Activated CD4-positive, alpha-beta memory T cell treated with anti-CD3 and anti-CD28 coated beads, Interleukin-2, amount 10 ng/mL, durations not matched to agents 7 days and 5 days (primary cell): ENCODE measurements around the gene DHX8. TPM values are rescaled to one million over a fixed set of nuclear protein-coding genes. Genes with fewer than 3 reads are reported as not detected.
"Not testable (repeated sequence)": the region's sequence is repeated elsewhere in the genome, so short reads cannot be mapped to it uniquely, and the experiment has no call there.

Source experiments
- CTCF ChIA-PET: fragments of 350-600 bp; sonication (Branson Sonifier 250); formaldehyde crosslinking; loops from one replicate; lab custom pipeline; 2021; ENCODE audit warnings: antibody characterized with exemption, inconsistent platforms; lab: Charles Lee
- POLR2A ChIA-PET: fragments of 350-600 bp; sonication (Branson Sonifier 250); formaldehyde crosslinking; loops from one replicate; lab custom pipeline; 2021; ENCODE audit warnings: antibody characterized with exemption; lab: Charles Lee
- DNase-seq: peaks from one replicate; pipeline ENCODE4 v3.0.0-alpha.2; 2020
- H3K27ac Mint-ChIP-seq: one replicate; pipeline ENCODE4 v1.8.0; 2021; ENCODE audit warnings: mild to moderate bottlenecking, mixed read lengths
- H3K27me3 Mint-ChIP-seq: one replicate; pipeline ENCODE4 v1.8.0; 2021; ENCODE audit warnings: mixed read lengths
- H3K36me3 Mint-ChIP-seq: one replicate; pipeline ENCODE4 v1.8.0; 2021; ENCODE audit warnings: low read depth, mixed read lengths
- H3K4me1 Mint-ChIP-seq: one replicate; pipeline ENCODE4 v1.8.0; 2021; ENCODE audit warnings: mixed read lengths
- H3K4me3 Mint-ChIP-seq: one replicate; pipeline ENCODE4 v1.8.0; 2021; ENCODE audit warnings: mild to moderate bottlenecking, mixed read lengths
- H3K9me3 Mint-ChIP-seq: one replicate; pipeline ENCODE4 v1.8.0; 2021; ENCODE audit warnings: mixed read lengths
- total RNA-seq, 2 experiments: library from RNA; stranded (reverse); gene quantifications; one replicate each; pipeline ENCODE4 v1.2.3, GENCODE V29; 2021

Gene DHX8
- total RNA-seq, 2 experiments from 2014 or later: 59.8 to 61.3 TPM

- CTCF ChIA-PET: interaction anchor here (1.1 kb wide), 1 partner anchor 27 kb away, joined by 3 read pairs; the partner anchor contains the start of gene DHX8
- H3K9me3 Mint-ChIP-seq, DNase-seq, H3K4me1 Mint-ChIP-seq, H3K27ac Mint-ChIP-seq, H3K27me3 Mint-ChIP-seq, H3K4me3 Mint-ChIP-seq, POLR2A ChIA-PET: not testable (repeated sequence)
- H3K36me3 Mint-ChIP-seq: peaks cover 53% of the 10 kb centered on the region
Observed at GRCh38 chr17:43511199-43511598, 27.4 kb downstream of the DHX8 start.

- Mint-ChIP-seq H3K27ac (no peak overlapping the region), H3K9me3 (no peaks in the 10 kb centered on the region), H3K4me1 (peaks cover 20% of the 10 kb centered on the region), H3K27me3 (no peaks in the 10 kb centered on the region), H3K4me3 (no peak overlapping the region), H3K36me3 (peaks cover 61% of the 10 kb centered on the region)
- no peak for DNase-seq
- CTCF ChIA-PET: interaction anchor here (1.8 kb wide), 1 partner anchor 32 kb away, joined by 5 read pairs; the partner anchor contains the start of gene DHX8
- POLR2A ChIA-PET: interaction anchor here (1.1 to 1.3 kb wide), 2 partner anchors 8 to 15 kb away, joined by 3 read pairs; no protein-coding TSS in a partner anchor
Observed at GRCh38 chr17:43515656-43516055, 31.9 kb downstream of the DHX8 start.

- no peak overlapping the region for H3K4me3 Mint-ChIP-seq
- no peaks in the 10 kb centered on the region for H3K27me3 Mint-ChIP-seq
- no peaks in the 10 kb centered on the region for H3K9me3 Mint-ChIP-seq
- no peak overlapping the region for H3K27ac Mint-ChIP-seq
- peaks cover 69% of the 10 kb centered on the region for H3K36me3 Mint-ChIP-seq
- no peak for DNase-seq
- peaks cover 20% of the 10 kb centered on the region for H3K4me1 Mint-ChIP-seq
- ChIA-PET CTCF (interaction anchor here (1.4 kb wide), 1 partner anchor 59 kb away, joined by 4 read pairs; no protein-coding TSS in a partner anchor), POLR2A (interaction anchor here (0.8 kb wide), 1 partner anchor 9 kb away, joined by 3 read pairs; no protein-coding TSS in a partner anchor)
Observed at GRCh38 chr17:43517161-43517560, 33.4 kb downstream of the DHX8 start.

- Mint-ChIP-seq H3K36me3 (peaks cover 65% of the 10 kb centered on the region), H3K9me3 (no peaks in the 10 kb centered on the region), H3K27me3 (no peaks in the 10 kb centered on the region), H3K4me1 (peaks cover 20% of the 10 kb centered on the region), H3K27ac (no peak overlapping the region), H3K4me3 (no peak overlapping the region)
- POLR2A ChIA-PET: interaction anchor here (0.8 to 1.5 kb wide), 2 partner anchors 8 to 19 kb away, joined by 3 to 4 read pairs; no protein-coding TSS in a partner anchor
- DNase-seq: no peak
- CTCF ChIA-PET: interaction anchor here (1.1 to 1.4 kb wide), 2 partner anchors 59 to 156 kb away, joined by 3 to 4 read pairs; no protein-coding TSS in a partner anchor
Observed at GRCh38 chr17:43517615-43518386, 34.0 kb downstream of the DHX8 start.

GRCh38 chr17:43521389-43521788, 37.6 kb downstream of the DHX8 start:
- no peaks in the 10 kb centered on the region for H3K9me3 Mint-ChIP-seq
- no peak overlapping the region for H3K4me3 Mint-ChIP-seq
- H3K27me3 Mint-ChIP-seq: no peaks in the 10 kb centered on the region
- ChIA-PET CTCF (interaction anchor here (0.7 to 1.1 kb wide), 4 partner anchors 9 to 55 kb away, joined by 3 to 4 read pairs (median 4); no protein-coding TSS in a partner anchor), POLR2A (no interaction called here)
- no peak overlapping the region for H3K27ac Mint-ChIP-seq
- no peak for DNase-seq
- peaks cover 61% of the 10 kb centered on the region for H3K36me3 Mint-ChIP-seq
- H3K4me1 Mint-ChIP-seq: peaks cover 17% of the 10 kb centered on the region

GRCh38 chr17:43524945-43525575, 41.3 kb downstream of the DHX8 start:
- Mint-ChIP-seq H3K27me3 (no peaks in the 10 kb centered on the region), H3K9me3 (no peaks in the 10 kb centered on the region), H3K4me3 (no peak overlapping the region), H3K4me1 (no peaks in the 10 kb centered on the region), H3K27ac (no peak overlapping the region), H3K36me3 (peaks cover 40% of the 10 kb centered on the region)
- CTCF ChIA-PET: no interaction called here
- no peak for DNase-seq
- POLR2A ChIA-PET: no interaction called here

- ChIA-PET CTCF (no interaction called here), POLR2A (interaction anchor here (1.2 kb wide), 1 partner anchor 9 kb away, joined by 3 read pairs; no protein-coding TSS in a partner anchor)
- no peak for DNase-seq
- Mint-ChIP-seq H3K27ac (no peak overlapping the region), H3K4me3 (no peak overlapping the region), H3K36me3 (peaks cover 22% of the 10 kb centered on the region), H3K9me3 (no peaks in the 10 kb centered on the region), H3K27me3 (no peaks in the 10 kb centered on the region), H3K4me1 (no peaks in the 10 kb centered on the region)
Observed at GRCh38 chr17:43526886-43527648, 43.3 kb downstream of the DHX8 start.

- H3K4me3 Mint-ChIP-seq: no peak overlapping the region
- no peaks in the 10 kb centered on the region for H3K27me3 Mint-ChIP-seq
- CTCF ChIA-PET: interaction anchor here (1.1 kb wide), 1 partner anchor 45 kb away, joined by 3 read pairs; the partner anchor contains the start of gene DHX8
- POLR2A ChIA-PET: no interaction called here
- DNase-seq: no peak
- H3K9me3 Mint-ChIP-seq: no peaks in the 10 kb centered on the region
- peaks cover 19% of the 10 kb centered on the region for H3K36me3 Mint-ChIP-seq
- no peaks in the 10 kb centered on the region for H3K4me1 Mint-ChIP-seq
- H3K27ac Mint-ChIP-seq: no peak overlapping the region
Observed at GRCh38 chr17:43528319-43528987, 44.7 kb downstream of the DHX8 start.

GRCh38 chr17:43528988-43529814, 45.4 kb downstream of the DHX8 start:
- H3K27ac Mint-ChIP-seq: no peak overlapping the region
- H3K4me1 Mint-ChIP-seq: no peaks in the 10 kb centered on the region
- H3K9me3 Mint-ChIP-seq: no peaks in the 10 kb centered on the region
- H3K4me3 Mint-ChIP-seq: no peak overlapping the region
- ChIA-PET POLR2A (no interaction called here), CTCF (interaction anchor here (1.1 kb wide), 1 partner anchor 45 kb away, joined by 3 read pairs; the partner anchor contains the start of gene DHX8)
- peaks cover 16% of the 10 kb centered on the region for H3K36me3 Mint-ChIP-seq
- DNase-seq: no peak
- no peaks in the 10 kb centered on the region for H3K27me3 Mint-ChIP-seq

GRCh38 chr17:43529947-43530287, 46.1 kb downstream of the DHX8 start:
- Mint-ChIP-seq H3K36me3 (peaks cover 9% of the 10 kb centered on the region), H3K27me3 (no peaks in the 10 kb centered on the region), H3K9me3 (no peaks in the 10 kb centered on the region), H3K4me1 (no peaks in the 10 kb centered on the region), H3K27ac (no peak overlapping the region), H3K4me3 (no peak overlapping the region)
- ChIA-PET CTCF (no interaction called here), POLR2A (interaction anchor here (1.3 to 1.6 kb wide), 2 partner anchors 14 to 15 kb away, joined by 3 read pairs; no protein-coding TSS in a partner anchor)
- DNase-seq: no peak

GRCh38 chr17:43530288-43531081, 46.7 kb downstream of the DHX8 start:
- Mint-ChIP-seq H3K36me3 (peaks cover 5% of the 10 kb centered on the region), H3K27me3 (no peaks in the 10 kb centered on the region), H3K4me1 (no peaks in the 10 kb centered on the region), H3K4me3 (no peak overlapping the region), H3K27ac (no peak overlapping the region), H3K9me3 (no peaks in the 10 kb centered on the region)
- CTCF ChIA-PET: no interaction called here
- POLR2A ChIA-PET: interaction anchor here (1.3 to 1.6 kb wide), 2 partner anchors 13 to 15 kb away, joined by 3 read pairs; no protein-coding TSS in a partner anchor
- no peak for DNase-seq
